HepG2 (cell line): Measurements from ENCODE around the gene NUCB1. TPM values are rescaled to one million over a fixed set of nuclear protein-coding genes. Genes with fewer than 3 reads are reported as not detected.

ENCODE experiments used
- CHD4 ChIP-seq: fragments of 200-600 bp; sonication (generic); IDR thresholded peaks from 2 replicates; pipeline ENCODE4 v1.7.0; 2017; ENCODE audit warnings: mild to moderate bottlenecking, low read length, borderline replicate concordance
- EED ChIP-seq: sonication (generic); formaldehyde crosslinking; IDR thresholded peaks from 2 replicates; pipeline ENCODE4 v1.5.0; 2020; ENCODE audit warnings: mild to moderate bottlenecking, missing genetic modification reagents
- HOXA9 ChIP-seq: sonication (generic); formaldehyde crosslinking; IDR thresholded peaks from 2 replicates; pipeline ENCODE4 v1.8.1; 2022; ENCODE audit warnings: missing genetic modification reagents, mild to moderate bottlenecking, moderate library complexity, borderline replicate concordance
- MIER3 ChIP-seq: IDR thresholded peaks from 2 replicates; pipeline ENCODE4 v1.6.1; 2016; ENCODE audit warnings: missing compliant biosample characterization, borderline replicate concordance
- NBN ChIP-seq: fragments of 450-650 bp; conservative IDR thresholded peaks from 2 replicates; pipeline ENCODE4 v1.6.1; 2017
- NR3C1 ChIP-seq: sonication (generic); formaldehyde crosslinking; IDR thresholded peaks from 2 replicates; pipeline ENCODE4 v1.4.0; 2020; ENCODE audit warnings: missing genetic modification reagents
- REL ChIP-seq: sonication (generic); formaldehyde crosslinking; conservative IDR thresholded peaks from 2 replicates; pipeline ENCODE4 v1.8.0; 2022; ENCODE audit warnings: mild to moderate bottlenecking, missing genetic modification reagents, moderate library complexity
- SETDB1 ChIP-seq: sonication (generic); formaldehyde crosslinking; IDR thresholded peaks from 2 replicates; pipeline ENCODE4 v1.5.1; 2020; ENCODE audit warnings: missing genetic modification reagents, mild to moderate bottlenecking, borderline replicate concordance
- STAT5B ChIP-seq: sonication (generic); formaldehyde crosslinking; IDR thresholded peaks from 2 replicates; pipeline ENCODE4 v1.4.0; 2020; ENCODE audit warnings: missing genetic modification reagents
- ZNF121 ChIP-seq: sonication (generic); formaldehyde crosslinking; IDR thresholded peaks from 2 replicates; pipeline ENCODE4 v1.5.0; 2020; ENCODE audit warnings: mild to moderate bottlenecking, missing genetic modification reagents
- ZNF234 ChIP-seq: sonication (generic); formaldehyde crosslinking; conservative IDR thresholded peaks from 2 replicates; pipeline ENCODE4 v1.5.1; 2020; ENCODE audit warnings: mild to moderate bottlenecking, missing genetic modification reagents
- ZNF724P ChIP-seq: sonication (generic); formaldehyde crosslinking; IDR thresholded peaks from 2 replicates; pipeline ENCODE4 v1.8.0; 2022; ENCODE audit warnings: missing genetic modification reagents, borderline replicate concordance
- polyA plus RNA-seq, 8 experiments: library from polyadenylated mRNA; depleted of rRNA in 3 of 8; stranded (reverse) in 7 of 8; unstranded in 1 of 8; fragments of >200 nt; fragmentation: Illumina TruSeq in 4 of 8; extraction: Trizol in 4 of 8; gene quantifications; 2 replicates each; pipeline versions ENCODE4 v1.2.1 to v1.2.3, GENCODE V29; 2011 to 2016; ENCODE audit warnings: low read depth in 4 of 8, missing spikeins in 1 of 8, mixed read lengths in 1 of 8; ENCODE audit not compliant: insufficient read depth in 1 of 8
- total RNA-seq, 5 experiments: library from RNA; depleted of rRNA; stranded (reverse); fragments of >200 nt; fragmentation: Illumina TruSeq; extraction: Trizol; gene quantifications; 2 replicates each; pipeline ENCODE4 v1.2.3, GENCODE V29; 2016; ENCODE audit warnings: low read depth in 1 of 5
- TF ChIP-seq, protein P1 (sequence below): sonication (generic); formaldehyde crosslinking; IDR thresholded peaks from 2 replicates; pipeline ENCODE4 v1.4.0; 2020; ENCODE audit warnings: mild to moderate bottlenecking, missing genetic modification reagents
- TF ChIP-seq, protein P2 (sequence below): sonication (generic); formaldehyde crosslinking; IDR thresholded peaks from 2 replicates; pipeline ENCODE4 v1.5.0; 2020; ENCODE audit warnings: mild to moderate bottlenecking, missing genetic modification reagents
- TF ChIP-seq, protein P3 (sequence below), 2 experiments: sonication (generic) in 1 of 2; formaldehyde crosslinking in 1 of 2; IDR thresholded peaks; 2 replicates each; pipeline versions ENCODE4 v1.4.0 to v1.6.1; 2016 to 2020; ENCODE audit warnings: borderline replicate concordance in 1 of 2, low read depth in 1 of 2, mild to moderate bottlenecking in 1 of 2, missing genetic modification reagents in 1 of 2
- TF ChIP-seq, protein P4 (sequence below): sonication (generic); formaldehyde crosslinking; IDR thresholded peaks from 2 replicates; pipeline ENCODE4 v1.4.0; 2020; ENCODE audit warnings: mild to moderate bottlenecking, low read depth, missing genetic modification reagents
- TF ChIP-seq, protein P5 (sequence below): sonication (generic); formaldehyde crosslinking; IDR thresholded peaks from 2 replicates; pipeline ENCODE4 v1.5.0; 2020; ENCODE audit warnings: missing genetic modification reagents

The NUCB1 gene
- total and polyA plus RNA-seq, 2 of the 13 experiments (the other 11 are each of a cell fraction or from before 2014, with no cell fraction given): 82.3 to 106 TPM

DNA sequence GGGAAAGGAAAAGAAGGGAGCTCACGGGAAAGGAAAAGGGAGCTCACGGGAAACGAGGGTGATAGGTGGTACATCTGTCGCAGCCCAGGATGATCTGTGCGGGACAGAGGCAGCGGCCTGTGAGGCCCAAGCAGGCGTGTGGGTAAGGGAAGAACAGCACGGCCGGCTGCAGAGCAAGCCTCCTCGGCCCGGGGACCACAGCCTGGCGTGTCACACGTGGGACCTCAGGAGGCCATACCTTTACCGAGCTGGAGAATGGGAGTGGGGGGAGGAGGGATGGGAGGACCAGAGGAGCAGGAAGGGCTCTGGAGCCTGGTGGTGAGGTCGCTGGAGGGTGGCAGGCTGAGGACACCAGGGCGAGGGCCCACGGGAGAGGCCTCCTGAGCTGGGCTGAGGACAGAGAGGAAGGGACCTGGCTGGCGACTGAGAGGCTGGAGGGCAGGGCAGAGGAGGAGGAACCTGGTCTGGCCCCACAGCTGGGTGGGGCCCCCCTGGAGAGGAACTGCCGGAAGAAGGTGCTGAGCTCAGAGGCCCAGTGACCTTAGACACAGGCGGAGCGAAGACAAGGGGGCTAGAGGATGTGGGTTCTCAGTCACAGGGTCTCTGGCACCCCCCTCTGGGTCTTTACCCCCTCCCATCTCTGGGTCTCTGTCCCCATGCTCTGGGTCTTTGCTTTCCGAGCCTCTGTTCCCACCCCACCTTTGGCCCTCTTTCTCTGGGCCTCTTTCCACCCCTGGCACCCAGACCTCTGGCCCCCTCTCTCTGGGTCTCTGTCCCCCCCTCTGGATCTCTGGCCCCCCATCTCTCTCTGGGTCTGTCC, 62.1 kb downstream of the NUCB1 start (continued):
- peak; percentile 41; the same call in 1 of the 2 replicates for TF ChIP-seq ZNF121 (CRISPR knock-in tag)
- TF ChIP-seq, protein P1, sequence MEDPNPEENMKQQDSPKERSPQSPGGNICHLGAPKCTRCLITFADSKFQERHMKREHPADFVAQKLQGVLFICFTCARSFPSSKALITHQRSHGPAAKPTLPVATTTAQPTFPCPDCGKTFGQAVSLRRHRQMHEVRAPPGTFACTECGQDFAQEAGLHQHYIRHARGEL (CRISPR knock-in tag): no peak
- TF ChIP-seq STAT5B (CRISPR knock-in tag): peak; percentile 76; the same call in 1 of the 2 replicates
- TF ChIP-seq MIER3 (CRISPR knock-in tag): peak; percentile 61; the same call in 1 of the 2 replicates
- TF ChIP-seq, protein P2, sequence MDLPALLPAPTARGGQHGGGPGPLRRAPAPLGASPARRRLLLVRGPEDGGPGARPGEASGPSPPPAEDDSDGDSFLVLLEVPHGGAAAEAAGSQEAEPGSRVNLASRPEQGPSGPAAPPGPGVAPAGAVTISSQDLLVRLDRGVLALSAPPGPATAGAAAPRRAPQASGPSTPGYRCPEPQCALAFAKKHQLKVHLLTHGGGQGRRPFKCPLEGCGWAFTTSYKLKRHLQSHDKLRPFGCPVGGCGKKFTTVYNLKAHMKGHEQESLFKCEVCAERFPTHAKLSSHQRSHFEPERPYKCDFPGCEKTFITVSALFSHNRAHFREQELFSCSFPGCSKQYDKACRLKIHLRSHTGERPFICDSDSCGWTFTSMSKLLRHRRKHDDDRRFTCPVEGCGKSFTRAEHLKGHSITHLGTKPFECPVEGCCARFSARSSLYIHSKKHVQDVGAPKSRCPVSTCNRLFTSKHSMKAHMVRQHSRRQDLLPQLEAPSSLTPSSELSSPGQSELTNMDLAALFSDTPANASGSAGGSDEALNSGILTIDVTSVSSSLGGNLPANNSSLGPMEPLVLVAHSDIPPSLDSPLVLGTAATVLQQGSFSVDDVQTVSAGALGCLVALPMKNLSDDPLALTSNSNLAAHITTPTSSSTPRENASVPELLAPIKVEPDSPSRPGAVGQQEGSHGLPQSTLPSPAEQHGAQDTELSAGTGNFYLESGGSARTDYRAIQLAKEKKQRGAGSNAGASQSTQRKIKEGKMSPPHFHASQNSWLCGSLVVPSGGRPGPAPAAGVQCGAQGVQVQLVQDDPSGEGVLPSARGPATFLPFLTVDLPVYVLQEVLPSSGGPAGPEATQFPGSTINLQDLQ: peak; percentile 55; the same call in 1 of the 2 replicates
- no peak for TF ChIP-seq NBN
- TF ChIP-seq, protein P3, sequence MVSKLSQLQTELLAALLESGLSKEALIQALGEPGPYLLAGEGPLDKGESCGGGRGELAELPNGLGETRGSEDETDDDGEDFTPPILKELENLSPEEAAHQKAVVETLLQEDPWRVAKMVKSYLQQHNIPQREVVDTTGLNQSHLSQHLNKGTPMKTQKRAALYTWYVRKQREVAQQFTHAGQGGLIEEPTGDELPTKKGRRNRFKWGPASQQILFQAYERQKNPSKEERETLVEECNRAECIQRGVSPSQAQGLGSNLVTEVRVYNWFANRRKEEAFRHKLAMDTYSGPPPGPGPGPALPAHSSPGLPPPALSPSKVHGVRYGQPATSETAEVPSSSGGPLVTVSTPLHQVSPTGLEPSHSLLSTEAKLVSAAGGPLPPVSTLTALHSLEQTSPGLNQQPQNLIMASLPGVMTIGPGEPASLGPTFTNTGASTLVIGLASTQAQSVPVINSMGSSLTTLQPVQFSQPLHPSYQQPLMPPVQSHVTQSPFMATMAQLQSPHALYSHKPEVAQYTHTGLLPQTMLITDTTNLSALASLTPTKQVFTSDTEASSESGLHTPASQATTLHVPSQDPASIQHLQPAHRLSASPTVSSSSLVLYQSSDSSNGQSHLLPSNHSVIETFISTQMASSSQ (IDR thresholded peaks at IDR 0.05; ENCODE audit: low read depth): 0 out of 2 replicates have a peak, but pooled peaks have one; percentile 57
- TF ChIP-seq, protein P3 (CRISPR knock-in tag; IDR thresholded peaks at IDR 0.05; ENCODE audit: borderline replicate concordance): peak; percentile 79
- TF ChIP-seq, protein P4, sequence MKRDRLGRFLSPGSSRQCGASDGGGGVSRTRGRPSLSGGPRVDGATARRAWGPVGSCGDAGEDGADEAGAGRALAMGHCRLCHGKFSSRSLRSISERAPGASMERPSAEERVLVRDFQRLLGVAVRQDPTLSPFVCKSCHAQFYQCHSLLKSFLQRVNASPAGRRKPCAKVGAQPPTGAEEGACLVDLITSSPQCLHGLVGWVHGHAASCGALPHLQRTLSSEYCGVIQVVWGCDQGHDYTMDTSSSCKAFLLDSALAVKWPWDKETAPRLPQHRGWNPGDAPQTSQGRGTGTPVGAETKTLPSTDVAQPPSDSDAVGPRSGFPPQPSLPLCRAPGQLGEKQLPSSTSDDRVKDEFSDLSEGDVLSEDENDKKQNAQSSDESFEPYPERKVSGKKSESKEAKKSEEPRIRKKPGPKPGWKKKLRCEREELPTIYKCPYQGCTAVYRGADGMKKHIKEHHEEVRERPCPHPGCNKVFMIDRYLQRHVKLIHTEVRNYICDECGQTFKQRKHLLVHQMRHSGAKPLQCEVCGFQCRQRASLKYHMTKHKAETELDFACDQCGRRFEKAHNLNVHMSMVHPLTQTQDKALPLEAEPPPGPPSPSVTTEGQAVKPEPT (CRISPR knock-in tag): peak; percentile 62; the same call in 1 of the 2 replicates
- TF ChIP-seq ZNF234: 0 out of 2 replicates have a peak, but pooled peaks have one; percentile 21
- TF ChIP-seq HOXA9 (CRISPR knock-in tag): no peak
- TF ChIP-seq, protein P5, sequence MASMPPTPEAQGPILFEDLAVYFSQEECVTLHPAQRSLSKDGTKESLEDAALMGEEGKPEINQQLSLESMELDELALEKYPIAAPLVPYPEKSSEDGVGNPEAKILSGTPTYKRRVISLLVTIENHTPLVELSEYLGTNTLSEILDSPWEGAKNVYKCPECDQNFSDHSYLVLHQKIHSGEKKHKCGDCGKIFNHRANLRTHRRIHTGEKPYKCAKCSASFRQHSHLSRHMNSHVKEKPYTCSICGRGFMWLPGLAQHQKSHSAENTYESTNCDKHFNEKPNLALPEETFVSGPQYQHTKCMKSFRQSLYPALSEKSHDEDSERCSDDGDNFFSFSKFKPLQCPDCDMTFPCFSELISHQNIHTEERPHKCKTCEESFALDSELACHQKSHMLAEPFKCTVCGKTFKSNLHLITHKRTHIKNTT (CRISPR knock-in tag): 0 out of 2 replicates have a peak, but pooled peaks have one; percentile 25
- TF ChIP-seq NR3C1: no peak
- TF ChIP-seq ZNF724P: peak; percentile 77
- no peak for TF ChIP-seq CHD4
- TF ChIP-seq SETDB1 (CRISPR knock-in tag): no peak
- TF ChIP-seq REL: no peak; the same call in 1 of the 2 replicates
- TF ChIP-seq EED (CRISPR knock-in tag): peak; percentile 68; the same call in 1 of the 2 replicates
